GM21717 (cell line): ENCODE measurements around the gene HOTAIR.

Source experiments
- ATAC-seq: cut with Tn5 transposase; IDR thresholded peaks from one replicate; pipeline ENCODE4 v1.9.1; 2021; ENCODE audit warnings: mild to moderate bottlenecking, moderate library complexity; ENCODE audit not compliant: unreplicated experiment

The HOTAIR gene

DNA sequence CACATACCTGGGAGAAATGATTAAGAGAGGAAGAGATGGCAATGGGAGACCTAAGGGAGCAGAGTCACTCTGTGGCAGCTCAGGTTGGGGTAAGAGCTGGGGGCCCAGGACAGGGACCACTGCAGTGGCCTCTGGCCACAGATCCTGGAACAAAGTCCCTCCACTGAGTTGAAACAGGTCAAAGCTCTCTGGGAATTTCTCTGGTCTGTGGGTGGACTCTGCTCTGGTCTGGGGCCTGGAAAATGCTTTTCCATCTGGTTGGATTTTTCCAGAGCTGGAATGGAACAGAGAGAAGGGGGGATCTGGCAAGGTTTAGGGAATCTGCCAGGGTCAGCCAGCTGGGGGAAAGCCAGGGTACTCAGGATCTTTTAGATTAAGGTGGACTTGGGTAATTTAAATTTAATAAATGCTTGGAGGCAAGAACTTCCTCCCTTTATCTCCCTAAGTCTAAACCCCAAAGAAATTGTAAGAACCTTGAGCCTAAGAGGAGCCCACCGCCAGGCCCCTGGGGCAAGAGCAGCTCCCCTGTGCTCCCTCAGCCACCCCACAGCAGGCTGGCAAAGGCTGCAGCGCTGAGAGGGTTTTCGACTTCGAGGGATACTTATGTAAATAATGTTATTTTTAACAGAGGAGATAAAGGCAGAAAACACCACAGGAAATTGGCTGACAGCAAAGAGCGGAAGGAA lies 13.9 kb upstream of the HOTAIR start:
- ATAC-seq = no peak

DNA sequence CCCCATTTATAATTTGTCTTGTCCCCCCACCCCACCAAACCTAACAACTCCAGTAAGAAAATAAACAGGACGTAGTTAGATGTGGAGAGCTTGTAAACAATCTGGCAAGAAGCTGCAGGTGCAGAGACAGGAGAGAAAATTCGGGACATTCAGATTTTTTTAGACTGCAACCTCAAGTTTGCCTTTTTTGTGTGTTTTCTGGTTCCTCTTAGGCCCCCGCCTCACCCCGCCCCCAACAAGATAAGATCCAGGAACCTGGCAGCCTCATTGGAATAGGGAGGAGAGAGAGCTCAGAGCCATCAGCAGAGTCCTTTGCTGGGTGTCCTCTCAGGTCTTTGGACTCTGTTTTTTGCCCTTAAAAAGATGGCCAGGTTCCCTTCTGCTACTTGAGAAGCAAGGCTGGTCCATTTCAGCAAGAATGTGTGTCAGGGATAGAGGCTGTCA lies 13.1 kb upstream of the HOTAIR start:
- no peak for ATAC-seq

DNA sequence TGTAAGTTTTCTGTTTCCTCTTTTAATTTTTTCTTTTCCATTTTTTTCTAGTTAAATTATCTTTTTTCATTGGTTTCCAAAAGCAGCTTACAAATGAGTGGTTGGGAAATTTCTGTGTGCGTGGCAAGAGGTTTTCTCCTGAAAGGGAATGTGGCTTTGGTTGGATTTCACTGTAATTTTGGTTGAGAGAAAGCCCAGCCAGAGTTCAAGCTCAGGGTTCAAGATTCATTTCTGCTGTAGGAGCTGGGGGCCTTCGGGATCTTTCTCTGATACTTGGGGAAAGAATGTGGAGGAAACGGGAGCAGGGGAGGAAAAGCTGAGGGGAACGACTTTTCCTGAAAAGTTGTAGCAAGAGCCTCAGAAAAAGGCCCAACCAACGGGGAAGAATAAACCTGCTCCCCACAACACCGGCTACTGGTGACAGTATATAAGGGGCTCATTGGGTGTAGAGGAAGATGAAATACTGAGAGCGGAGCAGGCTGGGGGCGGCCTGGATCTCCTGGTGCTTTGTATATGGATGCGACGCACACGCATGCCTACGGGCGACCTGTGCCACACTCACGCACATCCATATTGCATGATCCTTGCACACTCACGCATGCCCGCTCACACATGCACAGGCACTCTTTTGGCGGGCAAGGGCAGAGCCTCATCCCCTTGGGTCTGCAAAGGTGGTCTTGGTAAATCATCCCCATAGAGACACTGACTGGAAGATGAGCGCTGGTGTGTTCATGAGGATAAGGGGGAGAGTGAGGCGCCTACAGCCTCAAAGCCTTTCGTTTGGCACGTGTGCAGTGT lies 12.1 kb upstream of the HOTAIR start:
- ATAC-seq = no peak

DNA sequence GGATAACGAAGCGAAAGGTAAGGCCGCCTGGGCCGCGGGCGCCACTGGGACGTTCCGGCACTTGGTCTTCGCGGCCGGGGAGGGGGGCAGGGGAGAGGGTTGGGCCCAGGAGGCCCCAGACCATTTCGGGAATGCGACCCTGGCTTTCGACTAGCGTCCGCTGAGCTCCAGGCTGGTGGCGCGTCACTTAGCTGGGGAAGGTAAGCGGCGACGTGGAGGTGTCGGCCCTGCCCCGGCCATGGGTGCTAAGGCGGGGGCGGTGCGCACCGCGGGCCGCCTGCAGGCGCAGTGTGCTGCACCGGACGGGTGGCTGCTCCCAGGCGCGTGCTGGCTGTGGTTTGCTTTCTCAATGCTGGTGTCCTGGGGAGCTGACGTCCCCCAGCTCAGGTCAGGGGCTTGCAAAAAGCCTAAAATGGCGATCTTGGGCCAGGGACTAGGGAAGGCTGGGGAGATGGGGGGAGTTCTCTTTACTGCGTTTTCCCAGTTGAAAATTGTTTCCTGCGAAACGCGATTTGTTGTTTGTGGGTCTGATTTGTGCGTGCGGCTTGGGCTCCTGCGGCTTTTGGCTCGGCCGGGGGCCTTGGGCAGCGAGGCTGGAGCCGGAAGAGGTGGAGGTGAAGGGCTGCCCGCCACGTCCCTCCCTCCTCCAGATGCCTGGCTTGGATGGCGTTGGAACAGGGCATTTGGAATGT lies 11.4 kb upstream of the HOTAIR start:
- no peak for ATAC-seq

DNA sequence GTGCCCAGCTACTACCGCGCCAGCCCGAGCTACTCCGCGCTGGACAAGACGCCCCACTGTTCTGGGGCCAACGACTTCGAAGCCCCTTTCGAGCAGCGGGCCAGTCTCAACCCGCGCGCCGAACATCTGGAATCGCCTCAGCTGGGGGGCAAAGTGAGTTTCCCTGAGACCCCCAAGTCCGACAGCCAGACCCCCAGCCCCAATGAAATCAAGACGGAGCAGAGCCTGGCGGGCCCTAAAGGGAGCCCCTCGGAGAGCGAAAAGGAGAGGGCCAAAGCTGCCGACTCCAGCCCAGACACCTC lies 10.9 kb upstream of the HOTAIR start:
- ATAC-seq = no peak

DNA sequence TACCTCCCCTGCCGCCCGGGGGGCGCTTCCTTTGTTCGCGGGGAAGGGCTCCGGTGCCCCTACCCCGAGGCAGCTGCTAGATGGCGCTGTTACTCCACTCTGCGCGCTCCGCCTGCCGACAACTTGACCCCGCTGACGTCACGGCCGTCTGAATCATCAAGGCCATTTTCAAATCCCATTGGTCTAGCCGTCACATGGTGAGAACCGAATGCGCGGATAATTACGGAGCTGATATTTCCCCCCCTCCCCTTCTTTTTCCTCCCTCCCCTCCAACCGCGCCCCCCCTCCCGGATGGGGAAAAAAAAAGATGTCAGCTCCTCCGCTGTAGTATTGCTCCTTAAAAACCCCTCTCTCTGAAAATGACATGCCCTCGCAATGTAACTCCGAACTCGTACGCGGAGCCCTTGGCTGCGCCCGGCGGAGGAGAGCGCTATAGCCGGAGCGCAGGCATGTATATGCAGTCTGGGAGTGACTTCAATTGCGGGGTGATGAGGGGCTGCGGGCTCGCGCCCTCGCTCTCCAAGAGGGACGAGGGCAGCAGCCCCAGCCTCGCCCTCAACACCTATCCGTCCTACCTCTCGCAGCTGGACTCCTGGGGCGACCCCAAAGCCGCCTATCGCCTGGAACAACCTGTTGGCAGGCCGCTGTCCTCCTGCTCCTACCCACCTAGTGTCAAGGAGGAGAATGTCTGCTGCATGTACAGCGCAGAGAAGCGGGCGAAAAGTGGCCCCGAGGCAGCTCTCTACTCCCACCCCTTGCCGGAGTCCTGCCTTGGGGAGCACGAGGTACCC lies 10.3 kb upstream of the HOTAIR start, which contains the start of gene HOXC10:
TSS of gene HOXC10 (plus strand) at position 246 of the 791 bp plus-strand sequence. CDS start at position 360, 114 bp downstream.
- ATAC-seq = no peak

DNA sequence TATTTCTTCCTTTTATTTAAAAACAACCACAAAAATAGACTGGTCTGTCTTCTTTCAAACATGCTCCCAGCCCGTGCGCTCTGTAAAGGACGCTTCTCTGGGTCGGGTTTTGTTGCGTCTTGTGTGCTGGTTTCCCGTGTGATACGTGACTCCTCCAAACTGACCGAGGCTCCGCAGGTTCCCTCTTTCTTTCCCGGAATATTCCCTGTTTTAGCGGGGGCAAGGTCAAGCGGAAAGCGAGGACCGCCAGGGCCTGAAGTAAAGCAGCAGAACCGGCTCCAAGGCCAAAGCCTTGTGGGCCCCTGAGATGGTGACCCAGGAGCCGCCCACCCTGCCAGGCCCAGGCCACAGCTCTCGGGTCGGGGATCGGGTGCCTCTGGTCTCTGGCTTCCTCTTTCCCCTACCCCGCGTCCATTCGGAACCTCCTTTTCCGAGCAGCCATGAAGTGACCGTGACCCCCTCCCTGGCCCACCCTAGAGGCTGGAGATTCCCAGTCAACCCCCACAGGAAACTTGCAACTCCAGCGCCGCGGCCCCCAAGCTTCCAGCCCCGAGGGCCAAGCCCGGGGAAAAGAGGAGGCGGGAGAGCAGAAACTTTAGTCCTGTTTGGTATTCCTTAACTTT lies 9.3 kb upstream of the HOTAIR start:
- ATAC-seq = no peak

DNA sequence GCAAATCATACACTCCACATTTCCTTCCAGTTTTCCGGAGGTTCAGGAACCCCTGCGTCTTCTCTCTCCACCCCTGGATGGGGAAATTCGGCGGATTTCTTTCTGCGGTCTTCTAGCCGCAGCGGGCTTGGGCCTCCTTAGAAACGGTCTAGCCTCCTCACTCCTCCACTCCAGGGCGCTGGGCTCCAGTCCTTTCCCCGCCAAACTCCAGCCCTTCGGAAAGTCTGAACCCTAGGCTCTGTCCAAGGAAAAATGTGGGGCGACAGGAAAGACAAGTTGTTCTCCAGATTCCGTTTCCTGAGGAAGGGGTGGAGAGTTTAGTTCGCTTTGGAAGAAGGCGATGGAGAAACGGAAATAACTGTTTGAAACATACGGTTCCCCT lies 8.8 kb upstream of the HOTAIR start:
- no peak for ATAC-seq

DNA sequence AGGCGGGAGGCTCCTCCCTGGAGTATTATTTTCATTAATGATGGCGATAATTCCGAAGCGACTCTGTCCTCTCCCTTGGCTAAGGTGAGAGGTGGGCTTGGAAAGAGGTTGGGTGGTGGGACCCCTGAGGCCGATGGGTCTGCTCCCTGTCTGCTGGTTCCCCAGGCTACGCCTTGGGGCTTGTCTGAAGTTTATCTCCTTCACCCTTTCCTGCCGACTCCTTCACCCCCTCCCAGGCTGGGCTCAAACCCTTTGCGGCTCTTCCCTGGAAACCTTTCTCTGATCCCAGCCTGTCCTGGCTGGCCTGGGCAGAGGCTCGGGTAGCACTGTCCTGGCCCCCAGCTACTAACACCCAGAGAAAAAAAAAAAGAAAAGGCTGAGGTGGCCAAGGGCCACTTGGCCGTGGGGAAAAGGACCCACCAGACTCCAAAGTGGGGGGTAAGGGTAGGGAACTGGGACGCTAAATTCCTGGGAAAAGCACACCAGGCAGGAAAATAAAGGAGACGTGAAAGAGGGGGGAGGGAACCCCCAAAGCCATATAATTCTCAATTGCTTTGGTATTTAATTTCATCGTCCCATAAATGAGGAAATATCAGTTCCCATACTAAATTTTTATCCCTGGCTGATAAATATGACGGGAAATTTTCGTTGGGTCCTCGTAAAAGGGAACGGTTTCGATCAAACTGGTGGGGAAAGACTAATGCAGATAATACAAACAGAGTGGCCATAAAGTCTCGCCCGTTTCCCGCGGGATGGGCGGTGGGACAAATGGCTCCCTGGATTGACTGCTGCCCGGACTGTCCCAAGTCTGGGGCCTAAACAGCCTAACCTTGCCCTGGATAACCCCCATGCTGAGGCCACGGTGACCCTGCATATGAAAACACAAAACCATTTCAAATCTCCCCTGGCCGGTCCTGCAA lies 8.2 kb upstream of the HOTAIR start:
- ATAC-seq = no peak

DNA sequence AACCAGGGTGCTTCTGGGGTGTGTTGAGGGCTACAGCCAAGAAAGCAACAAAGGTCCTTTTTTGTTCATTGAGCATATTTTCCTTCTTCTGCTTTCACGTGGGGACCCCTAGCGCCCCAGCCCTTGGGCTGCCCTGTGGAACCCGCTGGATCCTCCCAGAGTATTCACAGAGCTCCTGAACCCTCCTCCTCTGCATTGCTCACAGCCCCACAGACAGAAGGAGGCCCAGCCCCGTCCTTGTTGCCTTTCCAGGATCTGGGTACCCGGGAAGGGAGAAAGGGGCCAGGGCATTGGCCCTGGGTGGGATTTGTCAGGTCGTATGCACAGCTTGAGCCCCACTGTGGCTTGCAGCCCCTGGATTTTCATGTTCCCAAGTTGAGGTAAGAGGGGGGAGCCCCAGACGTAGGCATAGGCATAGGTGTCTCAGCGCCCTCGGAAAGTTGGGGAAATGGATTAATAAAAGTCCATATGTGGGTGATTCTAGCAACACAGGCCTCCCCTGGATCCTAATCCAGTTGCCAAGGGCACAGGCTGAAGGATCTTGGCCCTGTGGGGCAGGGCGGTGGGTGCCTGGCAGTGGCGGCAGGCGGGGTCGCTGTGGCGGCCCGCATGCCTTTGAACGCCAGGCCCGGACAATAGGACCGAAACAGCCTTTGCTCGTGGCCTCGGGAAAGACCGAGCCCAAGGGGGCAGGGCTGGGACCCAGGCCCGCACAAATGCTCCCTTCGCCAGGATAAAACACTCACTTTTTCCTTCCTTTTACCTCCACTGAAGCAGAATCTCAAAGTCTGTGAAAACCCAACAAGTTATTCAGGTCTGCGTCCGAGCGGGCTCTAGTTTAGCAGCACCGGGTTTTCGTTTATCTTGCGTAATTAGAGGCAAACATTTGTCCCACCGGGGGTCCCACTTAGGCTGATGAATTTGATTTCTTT lies 7.1 kb upstream of the HOTAIR start:
- ATAC-seq = no peak

DNA sequence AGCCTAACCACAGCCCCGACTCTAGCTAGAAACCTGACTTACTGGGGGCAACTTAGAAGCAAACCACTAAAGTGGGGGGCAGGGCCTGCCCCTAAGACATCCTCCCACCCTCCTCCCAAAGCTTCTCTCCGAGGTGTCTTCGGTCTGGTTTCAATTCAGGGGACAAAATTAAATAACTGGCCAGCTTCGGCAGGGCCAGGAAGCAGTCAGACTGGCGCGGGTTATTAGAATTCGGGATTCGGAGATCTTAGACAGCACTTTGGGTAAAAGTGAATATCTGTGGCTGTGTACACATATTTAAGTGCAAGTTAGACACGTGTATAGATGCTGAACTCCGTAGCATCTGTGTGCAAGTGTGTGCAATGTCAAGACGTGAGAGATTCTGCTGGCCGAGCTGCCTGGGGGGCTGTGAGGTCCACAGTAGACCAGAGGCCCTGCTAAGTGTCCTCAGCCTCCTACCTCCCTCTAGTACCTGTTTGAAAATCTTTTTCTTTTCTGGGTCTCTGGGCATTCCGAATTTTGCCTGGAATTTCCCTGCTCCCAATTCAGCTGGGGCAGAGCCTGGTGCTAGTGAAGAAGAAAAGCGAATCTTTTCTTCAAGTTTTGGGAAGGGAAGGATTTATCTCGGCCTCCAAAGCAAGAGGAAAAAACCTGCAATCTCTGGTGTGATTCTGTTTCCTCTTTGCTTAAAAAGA lies 6.2 kb upstream of the HOTAIR start:
- no peak for ATAC-seq

DNA sequence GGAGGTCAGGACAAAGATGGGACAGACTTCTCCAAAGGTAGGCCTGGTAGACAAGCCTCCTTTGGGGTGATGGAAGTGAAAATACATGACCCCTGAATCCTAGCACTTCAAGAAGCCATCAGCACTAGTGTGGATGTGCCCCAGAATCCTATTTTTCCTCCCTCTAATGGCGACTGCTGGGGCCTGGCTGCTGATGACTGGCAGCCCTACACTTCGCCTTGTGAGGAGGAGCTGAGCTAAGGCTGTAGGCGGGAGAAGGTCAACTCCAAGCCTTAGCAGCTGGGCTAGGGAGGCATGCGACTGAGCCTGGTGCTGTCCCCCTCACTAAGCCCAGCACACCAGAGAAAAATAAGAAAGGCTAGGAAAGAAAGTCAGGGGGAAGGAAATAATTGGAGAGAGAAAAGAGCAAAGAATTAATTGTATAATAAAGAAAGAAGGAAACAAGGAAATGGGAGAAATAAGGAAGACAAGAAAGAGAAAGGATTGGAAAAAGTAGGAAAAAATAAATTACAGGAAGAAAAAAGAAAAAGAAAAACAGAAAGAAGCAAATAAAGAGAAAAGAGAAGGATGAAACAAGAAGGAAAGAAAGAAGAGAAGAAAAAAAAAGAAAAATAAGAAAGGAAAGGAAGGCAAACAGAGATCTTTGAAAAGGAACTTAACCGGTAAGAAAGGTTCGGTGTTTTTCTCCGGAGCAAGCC lies 5.5 kb upstream of the HOTAIR start:
- ATAC-seq = no peak

DNA sequence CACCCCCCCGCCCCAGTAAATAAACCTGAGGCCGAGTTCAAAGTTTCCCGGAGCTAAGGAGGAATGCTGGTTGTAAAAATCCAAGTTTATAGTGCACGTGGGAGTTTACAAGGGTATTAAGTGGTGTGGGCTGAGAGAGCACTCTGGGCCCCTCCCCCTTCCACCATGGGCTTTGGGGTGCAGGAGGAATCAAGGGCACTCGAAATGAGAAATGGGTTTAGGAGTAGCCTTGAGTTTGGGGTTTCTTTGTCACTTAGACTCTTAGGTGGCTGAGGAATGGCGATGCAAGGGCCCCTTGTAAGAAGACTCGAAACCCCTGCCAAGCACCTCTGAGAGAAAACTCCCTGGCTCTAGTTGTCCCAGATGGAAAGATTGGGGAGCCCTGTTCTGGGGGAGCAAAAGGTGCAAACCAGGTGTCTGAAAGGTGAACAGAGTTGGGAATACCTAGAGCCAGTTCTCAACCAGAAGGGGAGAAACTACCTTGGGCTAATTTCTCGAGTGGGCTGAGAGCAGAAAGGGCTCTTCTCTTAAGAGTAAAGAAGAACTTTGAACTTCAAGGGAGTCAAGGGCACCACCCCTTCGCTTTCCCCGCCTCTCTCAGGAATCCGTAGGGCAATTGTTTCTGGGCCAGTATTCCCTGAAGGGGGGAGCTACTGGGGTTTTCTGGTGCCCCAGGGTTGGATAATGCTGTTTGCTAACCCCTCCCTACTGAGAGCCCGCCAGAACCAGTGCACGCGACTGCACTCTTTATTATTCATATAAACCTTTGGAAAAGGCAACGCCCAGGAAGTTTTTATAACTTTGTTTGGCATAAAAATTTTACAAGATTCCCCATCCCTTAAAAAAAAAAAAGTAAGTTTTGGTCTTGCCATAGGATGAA lies 4.0 kb upstream of the HOTAIR start:
- ATAC-seq = no peak

DNA sequence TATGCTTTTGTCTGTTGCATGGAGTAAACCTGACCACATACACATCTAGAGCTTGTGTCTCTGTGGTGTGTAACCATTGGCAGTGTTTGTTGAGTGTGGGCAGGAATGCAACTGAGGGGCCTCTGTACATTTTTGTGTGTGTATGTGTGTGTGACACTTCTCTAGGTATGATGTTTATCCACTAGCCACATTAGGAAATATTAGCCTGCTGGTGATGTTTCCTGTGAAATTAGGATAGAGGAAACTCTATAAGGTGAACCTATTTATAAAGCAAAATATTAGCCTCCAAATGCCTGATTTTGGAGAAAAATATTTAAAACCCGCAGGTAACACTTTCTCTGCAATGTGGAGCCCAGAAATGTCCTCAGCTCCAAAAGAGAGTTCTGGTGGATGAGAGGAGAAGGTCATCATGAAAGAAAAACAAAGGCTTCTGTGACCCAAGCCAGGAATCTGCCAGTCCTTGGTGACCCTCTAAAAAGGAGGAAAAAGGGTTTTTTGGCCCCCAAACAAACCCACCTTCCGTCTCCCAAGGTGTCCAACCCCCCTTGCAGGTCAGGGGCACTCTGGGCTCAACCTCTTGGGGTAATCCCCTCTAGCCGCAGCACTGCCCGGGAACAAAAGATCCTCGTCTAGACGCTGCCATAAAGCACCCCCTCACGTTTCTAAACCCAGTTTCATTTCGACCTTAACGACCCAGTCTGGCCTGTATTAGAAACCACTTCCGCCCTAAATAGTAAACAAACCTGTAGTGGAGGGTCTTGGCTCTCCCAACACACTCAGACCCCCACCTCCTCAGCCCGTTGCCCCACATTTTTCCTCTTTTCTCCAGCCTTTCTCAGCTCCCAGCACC lies 3.1 kb upstream of the HOTAIR start:
- no peak for ATAC-seq

DNA sequence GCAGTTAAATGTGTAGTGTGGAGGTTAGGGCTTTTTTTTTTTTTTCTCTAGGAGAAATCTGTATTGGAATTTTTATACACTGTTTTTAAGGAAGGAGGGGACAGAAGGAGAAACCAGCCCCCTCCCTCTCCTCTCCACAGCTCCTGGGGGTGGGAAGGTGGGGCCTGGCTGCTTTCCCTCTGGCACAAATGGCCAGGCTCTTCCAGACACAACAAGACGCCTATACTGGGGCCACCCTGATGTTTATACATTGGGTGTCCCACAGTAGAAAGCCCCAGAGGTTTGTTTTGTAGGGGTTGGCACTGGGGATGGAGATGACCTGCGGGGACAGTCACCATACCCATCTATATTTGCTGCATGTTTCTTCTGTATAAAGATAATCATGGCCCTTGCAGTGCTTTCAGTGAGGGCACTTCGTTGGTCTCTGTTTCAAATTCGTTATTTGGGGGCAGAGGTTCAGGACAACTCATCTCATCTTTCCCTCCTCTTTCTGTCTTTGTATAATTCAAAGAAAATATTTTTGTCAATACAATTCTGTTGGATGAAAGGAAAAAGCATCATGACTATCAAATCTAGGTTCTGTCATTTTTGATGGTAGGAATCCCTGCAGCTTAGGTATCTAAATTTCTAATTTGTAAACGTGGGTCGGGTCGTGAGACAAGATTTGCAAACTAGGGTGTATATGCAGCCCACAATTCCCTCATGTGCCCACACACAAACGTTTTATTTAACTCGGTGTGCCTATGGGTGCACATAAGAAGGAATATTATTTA lies 2.3 kb upstream of the HOTAIR start:
- no peak for ATAC-seq
